GM12872 (cell line): Measurements from ENCODE around the gene ZNF423.

Source experiments
- TF ChIP-seq, protein P1 (sequence below): IDR thresholded peaks from 3 replicates; pipeline ENCODE4 v1.5.1; 2011; ENCODE audit warnings: low read depth, mild to moderate bottlenecking, low read length, moderate library complexity; ENCODE audit not compliant: insufficient read depth

Gene ZNF423

DNA sequence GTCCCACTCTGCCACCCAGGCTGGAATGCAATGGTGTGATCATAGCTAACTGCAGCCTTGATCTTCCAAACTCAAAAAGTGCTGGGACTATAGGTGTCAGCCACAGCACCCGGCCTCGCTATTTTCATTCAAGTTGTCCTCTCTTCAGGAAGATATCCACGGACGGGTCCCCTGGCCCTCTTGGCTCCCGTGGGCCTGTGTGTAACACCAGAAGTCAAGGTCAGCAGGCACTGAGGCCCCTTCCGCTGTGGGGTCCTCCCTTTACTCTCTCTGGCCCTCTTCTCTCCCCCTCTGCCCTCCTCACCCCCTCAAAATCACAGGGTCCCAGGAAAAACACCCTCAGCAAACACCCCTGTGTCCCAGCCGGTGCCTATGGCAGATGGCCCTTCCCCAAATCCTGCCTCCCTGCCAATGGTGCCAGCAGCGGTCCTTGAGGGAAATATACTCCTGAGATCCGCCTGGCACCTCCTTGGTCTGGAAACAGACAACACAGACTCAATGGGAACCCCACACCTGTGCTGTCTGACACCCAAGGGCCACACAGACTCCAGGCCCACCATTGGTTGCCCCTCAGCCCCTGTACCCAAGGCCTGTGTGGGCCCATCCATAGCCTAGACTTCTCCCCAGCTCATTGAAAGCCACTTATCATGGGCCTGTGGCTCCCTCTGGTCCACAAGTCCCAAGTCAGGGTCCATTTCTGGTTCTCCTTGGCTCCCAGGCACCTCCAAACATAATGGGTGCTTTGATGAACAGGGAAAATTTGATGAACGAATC lies 221.5 kb downstream of the ZNF423 start:
- TF ChIP-seq, protein P1, sequence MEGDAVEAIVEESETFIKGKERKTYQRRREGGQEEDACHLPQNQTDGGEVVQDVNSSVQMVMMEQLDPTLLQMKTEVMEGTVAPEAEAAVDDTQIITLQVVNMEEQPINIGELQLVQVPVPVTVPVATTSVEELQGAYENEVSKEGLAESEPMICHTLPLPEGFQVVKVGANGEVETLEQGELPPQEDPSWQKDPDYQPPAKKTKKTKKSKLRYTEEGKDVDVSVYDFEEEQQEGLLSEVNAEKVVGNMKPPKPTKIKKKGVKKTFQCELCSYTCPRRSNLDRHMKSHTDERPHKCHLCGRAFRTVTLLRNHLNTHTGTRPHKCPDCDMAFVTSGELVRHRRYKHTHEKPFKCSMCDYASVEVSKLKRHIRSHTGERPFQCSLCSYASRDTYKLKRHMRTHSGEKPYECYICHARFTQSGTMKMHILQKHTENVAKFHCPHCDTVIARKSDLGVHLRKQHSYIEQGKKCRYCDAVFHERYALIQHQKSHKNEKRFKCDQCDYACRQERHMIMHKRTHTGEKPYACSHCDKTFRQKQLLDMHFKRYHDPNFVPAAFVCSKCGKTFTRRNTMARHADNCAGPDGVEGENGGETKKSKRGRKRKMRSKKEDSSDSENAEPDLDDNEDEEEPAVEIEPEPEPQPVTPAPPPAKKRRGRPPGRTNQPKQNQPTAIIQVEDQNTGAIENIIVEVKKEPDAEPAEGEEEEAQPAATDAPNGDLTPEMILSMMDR: no peak

DNA sequence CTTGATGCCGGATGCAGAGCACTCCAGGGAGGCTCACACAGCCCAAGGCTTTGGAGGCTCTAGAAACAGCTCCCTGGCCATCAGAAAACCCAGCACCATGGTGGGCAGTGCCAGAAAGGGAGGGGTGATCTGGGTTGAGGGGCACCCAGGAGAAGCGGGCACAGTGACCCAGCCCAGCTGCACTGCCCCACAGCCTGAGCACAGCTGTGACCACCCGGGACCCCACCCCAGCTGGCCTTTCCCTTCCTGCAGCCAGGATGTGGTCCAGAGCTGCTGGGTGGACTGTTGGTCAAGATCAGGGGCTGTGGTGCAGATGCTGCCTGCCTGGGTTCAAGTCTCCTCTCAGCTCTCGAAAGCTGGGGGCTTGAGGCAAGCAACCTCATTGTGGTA lies 223.1 kb downstream of the ZNF423 start:
- TF ChIP-seq, protein P1: no peak

DNA sequence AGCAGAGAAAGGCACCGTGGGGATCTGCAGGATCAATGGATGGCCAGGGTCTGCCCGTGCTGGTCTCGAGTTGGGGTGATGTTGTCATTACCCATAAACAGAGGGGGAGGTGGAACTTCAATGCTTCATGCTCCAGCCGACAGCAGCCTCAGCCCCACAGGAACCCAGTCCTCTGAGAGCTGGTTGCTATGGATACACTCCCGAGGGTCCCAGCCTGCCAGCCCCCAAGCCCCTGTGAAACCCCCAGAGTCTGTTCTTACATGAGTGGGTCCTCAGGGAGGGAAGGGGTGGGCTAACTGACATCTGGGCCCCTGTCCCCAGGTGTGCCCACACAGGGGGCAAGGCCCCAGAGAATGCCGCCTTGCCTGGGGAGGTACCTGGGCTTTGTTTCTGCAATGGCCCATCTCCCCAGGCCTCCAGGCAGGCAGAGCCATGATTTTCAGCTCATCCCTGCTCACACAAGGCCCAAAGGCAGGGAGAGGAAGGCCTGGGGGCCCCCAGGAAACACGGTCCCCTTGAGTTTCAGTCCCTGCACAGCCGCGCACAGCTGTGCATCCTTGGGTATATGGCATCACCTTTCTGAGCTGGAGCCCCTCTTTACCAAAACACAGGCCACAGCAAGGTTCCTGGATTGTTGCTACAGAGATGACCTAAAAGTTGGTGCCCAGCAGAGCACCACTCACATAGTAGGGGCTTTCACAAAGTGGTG lies 223.7 kb downstream of the ZNF423 start:
- TF ChIP-seq, protein P1: no peak

DNA sequence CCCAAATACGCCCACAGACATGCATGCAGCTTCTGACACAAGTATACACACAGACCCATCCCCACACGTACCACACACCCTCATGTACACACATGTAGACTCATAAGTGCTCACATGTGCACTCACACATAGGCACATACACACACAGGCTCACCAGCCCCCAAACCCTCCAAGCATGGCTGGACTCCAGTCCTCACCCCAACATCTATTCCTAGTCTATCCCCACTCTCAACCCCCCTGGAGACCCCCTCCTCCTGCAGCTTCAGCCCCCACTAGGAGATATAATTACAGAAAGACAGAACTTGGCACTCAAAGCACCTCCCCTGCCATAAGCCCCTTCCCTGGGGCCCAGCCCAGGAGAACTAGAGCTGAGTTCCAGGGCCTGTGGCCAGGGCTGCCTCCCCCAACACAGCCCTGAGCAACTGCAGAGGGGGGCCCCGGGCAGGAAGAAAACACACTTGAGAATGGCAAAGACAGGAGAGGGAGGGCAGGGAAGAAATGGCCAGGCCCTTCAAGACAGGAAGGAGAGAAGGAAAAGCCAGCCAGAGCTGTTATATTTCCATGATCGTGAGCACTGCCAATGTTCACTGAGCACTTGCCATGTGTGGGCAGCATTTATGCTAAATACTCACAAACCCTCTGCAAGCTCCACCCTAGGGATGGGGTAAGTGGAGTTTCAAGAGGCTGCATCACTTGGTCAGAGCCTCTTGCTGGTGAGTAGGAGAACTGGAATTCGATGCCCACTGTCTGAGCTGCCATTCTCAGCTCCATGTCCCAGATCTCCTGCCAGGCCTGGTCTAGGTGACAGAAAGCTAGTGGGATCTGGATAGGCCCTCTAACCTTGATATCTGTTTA lies 224.5 kb downstream of the ZNF423 start:
- TF ChIP-seq, protein P1: no peak

DNA sequence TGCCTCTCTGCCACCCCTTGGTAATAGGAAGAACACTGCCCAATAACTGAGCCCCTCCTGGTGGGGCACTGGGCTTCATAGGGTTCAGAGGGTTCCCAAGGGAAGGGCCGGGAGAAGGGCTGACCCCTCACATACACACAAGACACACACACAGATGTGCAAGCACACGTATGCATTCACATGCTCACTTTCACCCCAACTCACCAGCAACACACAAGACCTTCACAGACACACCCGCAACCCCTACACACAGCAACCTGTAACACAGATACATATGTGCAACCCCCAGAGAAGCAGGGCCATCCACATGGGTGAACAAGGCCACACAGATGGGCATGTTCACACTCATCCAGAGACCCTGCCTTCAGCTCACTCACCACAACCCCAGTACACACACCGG lies 225.1 kb downstream of the ZNF423 start:
- TF ChIP-seq, protein P1: no peak

DNA sequence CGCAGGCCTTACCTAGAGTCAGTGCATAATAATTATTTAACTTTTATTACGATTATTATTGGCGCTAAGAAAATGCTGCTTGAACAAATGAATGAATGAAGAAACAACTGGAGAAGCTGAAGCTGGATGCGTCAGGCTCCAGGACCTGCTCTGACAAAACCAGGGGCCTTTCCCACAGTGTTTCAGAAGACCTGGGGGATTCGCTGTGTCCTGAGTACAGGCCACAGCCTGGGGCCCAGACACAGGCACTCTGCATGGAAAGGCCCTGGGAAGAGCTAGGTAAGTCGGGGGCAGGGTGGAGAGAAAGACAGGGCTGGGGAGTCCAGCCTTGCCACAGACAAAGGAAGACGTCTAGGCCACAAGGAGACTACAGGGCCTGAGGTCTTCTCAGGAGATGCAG lies 226.1 kb downstream of the ZNF423 start:
- TF ChIP-seq, protein P1: no peak

DNA sequence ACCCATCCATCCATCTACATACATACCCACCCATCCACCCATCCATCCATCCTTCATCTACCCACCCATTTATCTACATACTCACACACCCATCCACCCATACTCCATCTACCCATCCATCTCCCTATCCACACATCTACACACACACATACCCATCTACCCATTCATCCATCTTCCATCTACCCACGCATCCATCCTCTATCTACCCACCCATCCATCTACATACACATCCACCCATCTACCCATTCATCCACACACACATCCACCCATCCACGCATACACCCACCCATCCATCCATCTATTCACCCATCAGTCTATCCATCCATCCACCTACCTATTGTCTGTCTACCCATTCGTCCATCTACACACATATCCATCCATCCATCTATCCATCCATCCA lies 227.8 kb downstream of the ZNF423 start:
- TF ChIP-seq, protein P1: no peak
